Endothelial cell of umbilical vein (primary cell): ENCODE measurements around the gene GATAD2A. TPM values are rescaled to one million over a fixed set of nuclear protein-coding genes. Genes with fewer than 3 reads are reported as not detected.
A peak's percentile ranks its signal among the peaks of the same experiment; 100 is the strongest.

ENCODE experiments used
- BruUV-seq: library from RNA; stranded (reverse); fragments of 400-500 nt; replicated peaks from 2 replicates; lab custom pipeline; 2021; lab: Mats Ljungman, UMichigan
- CTCF ChIA-PET: fragments of 300-600, 350-600 bp; sonication (Branson Sonifier 250); formaldehyde crosslinking; loops from one replicate; lab custom pipeline; 2021; ENCODE audit warnings: antibody characterized with exemption, inconsistent platforms; lab: Charles Lee
- POLR2A ChIA-PET: fragments of 300-600, 350-600 bp; sonication (Branson Sonifier 250); formaldehyde crosslinking; loops from one replicate; lab custom pipeline; 2021; ENCODE audit warnings: antibody characterized with exemption, inconsistent platforms; lab: Charles Lee
- DNase-seq: peaks from one replicate; pipeline ENCODE4 v3.0.0-alpha.2; 2011; ENCODE audit warnings: low read depth, low spot score
- FAIRE-seq: peaks from 2 replicates; lab custom pipeline; 2011; peaks lifted over from hg19 to GRCh38; lab: Jason Lieb, UNC
- H2AFZ ChIP-seq: 2 replicates; pipeline ENCODE4 v1.6.0; 2012; ENCODE audit warnings: low read depth, low read length, control low read depth, inconsistent platforms
- H3K27ac ChIP-seq: 2 replicates; pipeline ENCODE4 v1.5.1; 2011; ENCODE audit warnings: low read depth, mild to moderate bottlenecking, control low read depth, low read length, moderate library complexity; ENCODE audit not compliant: insufficient read depth
- H3K27me3 ChIP-seq, 2 experiments: 2 replicates each; pipeline versions ENCODE4 v1.6.0 to v1.6.1; 2011; ENCODE audit warnings: low read length in 2 of 2, mixed read lengths in 1 of 2; ENCODE audit not compliant: control insufficient read depth in 2 of 2, insufficient read depth in 2 of 2
- H3K36me3 ChIP-seq, 2 experiments: 2 replicates in 1 of 2; 3 replicates in 1 of 2; pipeline ENCODE4 v1.5.1; 2011; ENCODE audit warnings: low read length in 2 of 2, mild to moderate bottlenecking in 1 of 2, moderate library complexity in 1 of 2; ENCODE audit not compliant: control insufficient read depth in 2 of 2, insufficient read depth in 2 of 2; ENCODE audit errors: extremely low read depth in 1 of 2
- H3K4me1 ChIP-seq: 3 replicates; pipeline ENCODE4 v1.5.1; 2011; ENCODE audit warnings: mild to moderate bottlenecking, low read length; ENCODE audit not compliant: control insufficient read depth, insufficient read depth; ENCODE audit errors: extremely low read depth
- H3K4me2 ChIP-seq: 2 replicates; pipeline ENCODE4 v1.6.1; 2011; ENCODE audit warnings: low read length, control low read depth, mixed read lengths; ENCODE audit not compliant: insufficient read depth
- H3K4me3 ChIP-seq, 3 experiments: fragments of 200-600 bp in 1 of 3; sonication (generic), shearing (Covaris generic) in 1 of 3; replicated peaks in 1 of 3; 2 replicates each; pipeline ENCODE4 v1.5.1; 2011 to 2016; ENCODE audit warnings: control low read depth in 3 of 3, low read length in 3 of 3, mild to moderate bottlenecking in 2 of 3, inconsistent platforms in 1 of 3, low read depth in 1 of 3, moderate library complexity in 1 of 3; ENCODE audit not compliant: insufficient read depth in 1 of 3
- H3K79me2 ChIP-seq: 2 replicates; pipeline ENCODE4 v1.6.0; 2012; ENCODE audit warnings: low read length, inconsistent platforms; ENCODE audit not compliant: control insufficient read depth, insufficient read depth
- H3K9ac ChIP-seq: replicated peaks from 2 replicates; pipeline ENCODE3; 2011; ENCODE audit warnings: low read length, control low read depth; ENCODE audit not compliant: insufficient read depth; ENCODE audit errors: extremely low read depth
- H3K9me1 ChIP-seq: replicated peaks from 3 replicates; pipeline ENCODE4 v1.6.0; 2011; ENCODE audit warnings: mild to moderate bottlenecking, low read length; ENCODE audit not compliant: control insufficient read depth, insufficient read depth; ENCODE audit errors: extremely low read depth
- H3K9me3 ChIP-seq: replicated peaks from 2 replicates; pipeline ENCODE4 v1.5.1; 2012; ENCODE audit warnings: low read length, inconsistent platforms; ENCODE audit not compliant: control insufficient read depth, insufficient read depth
- H4K20me1 ChIP-seq: replicated peaks from 2 replicates; pipeline ENCODE3; 2011; ENCODE audit warnings: mild to moderate bottlenecking, low read length; ENCODE audit not compliant: control insufficient read depth, insufficient read depth; ENCODE audit errors: extremely low read depth
- EZH2 ChIP-seq: IDR thresholded peaks from 2 replicates; pipeline ENCODE4 v1.6.1; 2012; ENCODE audit warnings: borderline replicate concordance, low read depth, mild to moderate bottlenecking, moderate library complexity, low read length, inconsistent platforms; ENCODE audit not compliant: severe bottlenecking
- FOS ChIP-seq: IDR thresholded peaks from 2 replicates; pipeline ENCODE4 v1.6.1; 2011; ENCODE audit warnings: mild to moderate bottlenecking, low read length, moderate library complexity, borderline replicate concordance; ENCODE audit not compliant: insufficient read depth
- GATA2 ChIP-seq: IDR thresholded peaks from 2 replicates; pipeline ENCODE4 v1.7.0; 2011; ENCODE audit warnings: low read depth, mild to moderate bottlenecking, moderate library complexity, mixed read lengths, low read length; ENCODE audit not compliant: insufficient read length, insufficient read depth
- JUN ChIP-seq: IDR thresholded peaks from 2 replicates; pipeline ENCODE4 v1.6.1; 2011; ENCODE audit warnings: borderline replicate concordance, low read depth; ENCODE audit not compliant: insufficient read length, insufficient read depth
- MYC ChIP-seq: IDR thresholded peaks from one replicate; pipeline ENCODE4 v1.6.1; 2011; ENCODE audit warnings: mild to moderate bottlenecking, low read depth, low read length
- POLR2A ChIP-seq: IDR thresholded peaks from 2 replicates; pipeline ENCODE4 v1.6.1; 2012; ENCODE audit warnings: low read depth, mild to moderate bottlenecking, control low read depth, low read length
- POLR2AphosphoS5 ChIP-seq: IDR thresholded peaks from 2 replicates; pipeline ENCODE4 v1.6.1; 2012; ENCODE audit warnings: low read depth, mild to moderate bottlenecking, control low read depth, low read length, moderate library complexity; ENCODE audit not compliant: insufficient read depth
- dilution Hi-C: fragments of 300-500 bp; cut with MboI; formaldehyde crosslinking; loops from one replicate; pipeline ENCODE4 v1.15.0; 2019; ENCODE audit warnings: low sequenced_read_pairs; ENCODE audit not compliant: extremely low pct_ligation_motif_present
- intact Hi-C: fragments of 100-400 bp; cut with micrococcal nuclease; formaldehyde crosslinking; loops from one replicate; pipeline ENCODE4 v1.10.0; 2022
- polyA plus RNA-seq, 4 experiments: library from polyadenylated mRNA; depleted of rRNA in 3 of 4; stranded (reverse) in 3 of 4; unstranded in 1 of 4; fragments of >200 nt; gene quantifications; 2 replicates each; pipeline versions ENCODE4 v1.2.1 to v1.2.3, GENCODE V29; 2011 to 2012; ENCODE audit warnings: missing spikeins in 1 of 4
- total RNA-seq: library from RNA; stranded (reverse); gene quantifications from 2 replicates; pipeline ENCODE4 v1.2.3, GENCODE V29; 2021
- TF ChIP-seq, protein P1 (sequence below): IDR thresholded peaks from 2 replicates; pipeline ENCODE4 v1.6.1; 2011; ENCODE audit not compliant: insufficient read depth, insufficient read length
- TF ChIP-seq, protein P2 (sequence below), 2 donors: IDR thresholded peaks; 1 replicate in 1 of 2; 2 replicates in 1 of 2; pipeline ENCODE4 v1.5.1; 2011; ENCODE audit warnings: low read length in 2 of 2, mild to moderate bottlenecking in 2 of 2, moderate library complexity in 2 of 2, control low read depth in 1 of 2, inconsistent platforms in 1 of 2, low read depth in 1 of 2; ENCODE audit not compliant: insufficient read depth in 1 of 2; ENCODE audit errors: extremely low read depth in 1 of 2

Gene GATAD2A
- total and polyA plus RNA-seq, 2 donors (not counting 3 experiments of a cell fraction or from before 2014, with no cell fraction given): 27.3 to 134 TPM

DNA sequence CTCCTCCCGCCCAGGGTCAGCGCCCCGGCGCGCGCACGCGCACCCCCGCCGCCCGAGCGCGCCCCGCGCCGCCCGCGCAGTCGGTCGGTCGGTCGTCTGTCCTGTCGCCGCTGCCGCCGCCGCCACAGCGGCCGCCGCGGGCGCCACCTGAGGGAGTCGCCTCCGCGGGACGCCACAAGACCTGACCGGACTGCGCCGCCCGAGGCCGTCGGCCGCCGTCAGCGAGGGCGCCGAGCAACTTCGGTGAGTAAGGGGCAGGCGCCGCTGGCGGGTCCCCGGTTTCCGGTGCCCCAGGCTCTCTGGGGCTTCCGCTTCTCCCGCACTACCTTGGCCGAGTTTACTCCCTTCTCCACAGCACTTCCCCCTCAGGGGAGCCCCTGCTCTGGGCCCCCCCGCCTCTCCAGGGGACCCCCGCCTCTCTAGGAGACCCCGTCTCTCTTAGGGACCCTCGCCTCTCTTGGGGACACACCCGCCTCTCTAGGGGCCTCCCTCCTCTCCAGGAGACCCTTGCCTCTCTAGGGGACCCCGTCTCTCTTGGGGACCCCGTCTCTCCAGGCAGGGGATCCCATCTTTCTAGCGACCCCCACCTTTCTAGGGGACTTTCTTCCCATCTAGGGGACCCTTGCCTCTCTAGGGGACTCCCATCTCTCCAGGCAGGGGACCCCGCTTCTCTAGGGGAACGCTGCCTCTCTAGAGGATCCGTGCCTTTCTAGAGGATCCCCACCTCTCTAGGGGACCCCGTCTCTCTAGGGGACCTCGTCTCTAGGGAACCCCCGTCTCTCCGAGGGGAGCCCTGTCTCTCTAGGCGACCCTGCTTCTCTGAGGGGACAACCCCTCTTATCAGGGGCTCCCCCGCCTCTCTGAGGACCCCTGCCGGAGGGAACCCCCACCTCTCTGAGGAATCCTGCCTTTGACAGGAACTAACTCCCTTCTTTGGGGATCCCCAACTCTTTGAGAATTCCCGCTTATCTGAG, 19.3 kb upstream of the GATAD2A start:
- Histone ChIP-seq H3K4me3 (peak overlapping the region; percentile 74 to 95 (median 89)), H3K27ac (peak overlapping the region; percentile 92), H3K9me1 (no peaks in the 10 kb centered on the region), H3K4me2 (peak overlapping the region; percentile 57), H3K36me3 (no peaks in the 10 kb centered on the region), H3K4me1 (peaks cover 29% of the 10 kb centered on the region), H2AFZ (peak overlapping the region; percentile 61), H3K9me3 (no peaks in the 10 kb centered on the region), H4K20me1 (no peaks in the 10 kb centered on the region), H3K9ac (peak overlapping the region; percentile 96), H3K27me3 (no peaks in the 10 kb centered on the region), H3K79me2 (peaks cover 40% of the 10 kb centered on the region)
- CTCF ChIA-PET: interaction anchor here (0.7 to 1.9 kb wide), 8 partner anchors 13 to 104 kb away, joined by 3 to 17 read pairs (median 6); partner anchors contain the start of gene GATAD2A
- dilution Hi-C loops: no loop called here
- DNase-seq (peak; percentile 30), FAIRE-seq (peak; percentile 18)
- intact Hi-C loops: loop anchor here (1.0 to 5.0 kb wide), 6 partner anchors 13 to 194 kb away; partner anchors contain the start of genes BORCS8, GATAD2A and RFXANK
- POLR2A ChIA-PET: interaction anchor here (0.8 to 1.6 kb wide), 4 partner anchors 11 to 98 kb away, joined by 3 to 9 read pairs (median 5); partner anchors contain the start of gene GATAD2A
- TF ChIP-seq, protein P1, sequence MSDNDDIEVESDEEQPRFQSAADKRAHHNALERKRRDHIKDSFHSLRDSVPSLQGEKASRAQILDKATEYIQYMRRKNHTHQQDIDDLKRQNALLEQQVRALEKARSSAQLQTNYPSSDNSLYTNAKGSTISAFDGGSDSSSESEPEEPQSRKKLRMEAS: no peak
- TF ChIP-seq POLR2AphosphoS5 (peak; percentile 73), EZH2 (no peak), JUN (no peak), POLR2A (peak; percentile 78), FOS (no peak), GATA2 (no peak), MYC (no peak)
- TF ChIP-seq, protein P2, sequence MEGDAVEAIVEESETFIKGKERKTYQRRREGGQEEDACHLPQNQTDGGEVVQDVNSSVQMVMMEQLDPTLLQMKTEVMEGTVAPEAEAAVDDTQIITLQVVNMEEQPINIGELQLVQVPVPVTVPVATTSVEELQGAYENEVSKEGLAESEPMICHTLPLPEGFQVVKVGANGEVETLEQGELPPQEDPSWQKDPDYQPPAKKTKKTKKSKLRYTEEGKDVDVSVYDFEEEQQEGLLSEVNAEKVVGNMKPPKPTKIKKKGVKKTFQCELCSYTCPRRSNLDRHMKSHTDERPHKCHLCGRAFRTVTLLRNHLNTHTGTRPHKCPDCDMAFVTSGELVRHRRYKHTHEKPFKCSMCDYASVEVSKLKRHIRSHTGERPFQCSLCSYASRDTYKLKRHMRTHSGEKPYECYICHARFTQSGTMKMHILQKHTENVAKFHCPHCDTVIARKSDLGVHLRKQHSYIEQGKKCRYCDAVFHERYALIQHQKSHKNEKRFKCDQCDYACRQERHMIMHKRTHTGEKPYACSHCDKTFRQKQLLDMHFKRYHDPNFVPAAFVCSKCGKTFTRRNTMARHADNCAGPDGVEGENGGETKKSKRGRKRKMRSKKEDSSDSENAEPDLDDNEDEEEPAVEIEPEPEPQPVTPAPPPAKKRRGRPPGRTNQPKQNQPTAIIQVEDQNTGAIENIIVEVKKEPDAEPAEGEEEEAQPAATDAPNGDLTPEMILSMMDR (IDR thresholded peaks at IDR 0.05; ENCODE audit: extremely low read depth in 1 of 2, insufficient read depth in 1 of 2, low read depth in 1 of 2, low read length in 2 of 2): peak in 1 of 2 donors; percentile 20
- TSS peak; percentile 23 for BruUV-seq
